ENCODE measurements around the gene FAM72C.
"Not testable (repeated sequence)": the region's sequence is repeated elsewhere in the genome, so short reads cannot be mapped to it uniquely, and the experiment has no call there.

FAM72C gene

GRCh38 chr1:143913705-143914104 lies 58.1 kb downstream of the FAM72C start:
- DNase-seq (ENCODE audit: low read depth in 1 of 2, low spot score in 1 of 2): not testable (repeated sequence)
